GM21447 (cell line): ENCODE measurements around the gene GLDC.

Source experiments
- ATAC-seq: cut with Tn5 transposase; IDR thresholded peaks from one replicate; pipeline ENCODE4 v1.9.1; 2021; ENCODE audit not compliant: unreplicated experiment

Gene GLDC

GRCh38 chr9:6525326-6526045 lies 120.0 kb downstream of the GLDC start:
- no peak for ATAC-seq

GRCh38 chr9:6522263-6522662 lies 123.3 kb downstream of the GLDC start:
- ATAC-seq, result no peak

- ATAC-seq, result no peak
These were observed 133.4 kb downstream of the GLDC start for GRCh38 chr9:6512085-6512657.

GRCh38 chr9:6506571-6506970 lies 139.0 kb downstream of the GLDC start:
- no peak for ATAC-seq

GRCh38 chr9:6502399-6502798 lies 143.1 kb downstream of the GLDC start:
- ATAC-seq, result no peak

GRCh38 chr9:6501526-6502210 lies 143.9 kb downstream of the GLDC start:
- no peak for ATAC-seq

- no peak for ATAC-seq
These were observed 146.5 kb downstream of the GLDC start for GRCh38 chr9:6498982-6499381.

- no peak for ATAC-seq
These were observed 150.1 kb downstream of the GLDC start for GRCh38 chr9:6495466-6495865.

GRCh38 chr9:6490863-6491262 lies 154.7 kb downstream of the GLDC start:
- no peak for ATAC-seq

- ATAC-seq, result no peak
These were observed 156.4 kb downstream of the GLDC start for GRCh38 chr9:6489099-6489498.

GRCh38 chr9:6488395-6488794 lies 157.1 kb downstream of the GLDC start:
- no peak for ATAC-seq

GRCh38 chr9:6484210-6484609 lies 161.3 kb downstream of the GLDC start:
- no peak for ATAC-seq
